ENCODE measurements around the gene CDK8. TPM values are rescaled to one million over a fixed set of nuclear protein-coding genes. Genes with fewer than 3 reads are reported as not detected.

CDK8 gene
- total RNA-seq, 2 experiments from 2014 or later = 14.1 to 15.5 TPM

GRCh38 chr13:26379831-26380230 is 125.9 kb downstream of the CDK8 start:
- Mint-ChIP-seq H3K36me3 (ENCODE audit: low read depth) (no peaks in the 10 kb centered on the region), H3K27me3 (no peaks in the 10 kb centered on the region), H3K27ac (no peak overlapping the region), H3K4me1 (peaks cover 7% of the 10 kb centered on the region), H3K4me3 (no peak overlapping the region), H3K9me3 (no peaks in the 10 kb centered on the region)
- ChIA-PET POLR2A (no interaction called here), CTCF (no interaction called here)
- no peak for DNase-seq

- Mint-ChIP-seq H3K9me3 (no peaks in the 10 kb centered on the region), H3K4me1 (peaks cover 7% of the 10 kb centered on the region), H3K27me3 (no peaks in the 10 kb centered on the region), H3K4me3 (no peak overlapping the region), H3K36me3 (ENCODE audit: low read depth) (peaks cover under 1% of the 10 kb centered on the region), H3K27ac (no peak overlapping the region)
- no peak for DNase-seq
- POLR2A ChIA-PET = no interaction called here
- CTCF ChIA-PET = interaction anchor here (0.6 kb wide), 1 partner anchor 1746 kb away, joined by 3 read pairs; no protein-coding TSS in a partner anchor
These were observed 127.0 kb downstream of the CDK8 start for GRCh38 chr13:26380930-26381329.

- ChIA-PET POLR2A (no interaction called here), CTCF (no interaction called here)
- no peaks in the 10 kb centered on the region for H3K27me3 Mint-ChIP-seq
- H3K9me3 Mint-ChIP-seq = no peaks in the 10 kb centered on the region
- H3K36me3 Mint-ChIP-seq (ENCODE audit: low read depth) = peaks cover 10% of the 10 kb centered on the region
- no peak for DNase-seq
- H3K4me1 Mint-ChIP-seq = peaks cover 7% of the 10 kb centered on the region
- no peak overlapping the region for H3K4me3 Mint-ChIP-seq
- H3K27ac Mint-ChIP-seq = no peak overlapping the region
These were observed 128.4 kb downstream of the CDK8 start for GRCh38 chr13:26382366-26382765.

GRCh38 chr13:26382835-26383234 is 128.9 kb downstream of the CDK8 start:
- ChIA-PET CTCF (no interaction called here), POLR2A (no interaction called here)
- Mint-ChIP-seq H3K27ac (no peak overlapping the region), H3K36me3 (ENCODE audit: low read depth) (peaks cover 10% of the 10 kb centered on the region), H3K4me1 (peaks cover 7% of the 10 kb centered on the region), H3K4me3 (no peak overlapping the region), H3K27me3 (no peaks in the 10 kb centered on the region), H3K9me3 (no peaks in the 10 kb centered on the region)
- DNase-seq = no peak

- ChIA-PET POLR2A (no interaction called here), CTCF (interaction anchor here (1.3 kb wide), 1 partner anchor 10 kb away, joined by 4 read pairs; no protein-coding TSS in a partner anchor)
- Mint-ChIP-seq H3K36me3 (ENCODE audit: low read depth) (peaks cover 10% of the 10 kb centered on the region), H3K27ac (no peak overlapping the region), H3K4me3 (no peak overlapping the region), H3K9me3 (no peaks in the 10 kb centered on the region), H3K27me3 (no peaks in the 10 kb centered on the region), H3K4me1 (peaks cover 7% of the 10 kb centered on the region)
- no peak for DNase-seq
These were observed 130.7 kb downstream of the CDK8 start for GRCh38 chr13:26384587-26384986.

GRCh38 chr13:26386026-26386425 is 132.1 kb downstream of the CDK8 start:
- no peak overlapping the region for H3K4me3 Mint-ChIP-seq
- H3K4me1 Mint-ChIP-seq = peaks cover 12% of the 10 kb centered on the region
- H3K27ac Mint-ChIP-seq = no peak overlapping the region
- no peaks in the 10 kb centered on the region for H3K27me3 Mint-ChIP-seq
- CTCF ChIA-PET = no interaction called here
- POLR2A ChIA-PET = no interaction called here
- DNase-seq = no peak
- H3K9me3 Mint-ChIP-seq = no peaks in the 10 kb centered on the region
- peaks cover 14% of the 10 kb centered on the region for H3K36me3 Mint-ChIP-seq (ENCODE audit: low read depth)

GRCh38 chr13:26390203-26390602 is 136.3 kb downstream of the CDK8 start:
- H3K4me3 Mint-ChIP-seq = no peak overlapping the region
- POLR2A ChIA-PET = no interaction called here

GRCh38 chr13:26400545-26400944 is 146.6 kb downstream of the CDK8 start:
- peaks cover 2% of the 10 kb centered on the region for H3K36me3 Mint-ChIP-seq (ENCODE audit: low read depth)
- no peaks in the 10 kb centered on the region for H3K27me3 Mint-ChIP-seq
- POLR2A ChIA-PET = no interaction called here
- H3K4me3 Mint-ChIP-seq = no peak overlapping the region
- no peak overlapping the region for H3K27ac Mint-ChIP-seq
- CTCF ChIA-PET = interaction anchor here (1.2 kb wide), 1 partner anchor 13 kb away, joined by 3 read pairs; no protein-coding TSS in a partner anchor
- H3K9me3 Mint-ChIP-seq = no peaks in the 10 kb centered on the region
- H3K4me1 Mint-ChIP-seq = no peaks in the 10 kb centered on the region
- no peak for DNase-seq

More at GRCh38 chr13:26390203-26390602, 136.3 kb downstream of the CDK8 start:
- Mint-ChIP-seq H3K36me3 (ENCODE audit: low read depth) (peaks cover 14% of the 10 kb centered on the region), H3K4me1 (peaks cover 10% of the 10 kb centered on the region), H3K27me3 (no peaks in the 10 kb centered on the region), H3K27ac (no peak overlapping the region), H3K9me3 (no peaks in the 10 kb centered on the region)
- CTCF ChIA-PET = interaction anchor here (1.3 kb wide), 1 partner anchor 36 kb away, joined by 3 read pairs; no protein-coding TSS in a partner anchor
- no peak for DNase-seq

GRCh38 chr13:26401069-26401468 is 147.1 kb downstream of the CDK8 start:
- no peaks in the 10 kb centered on the region for H3K27me3 Mint-ChIP-seq
- POLR2A ChIA-PET = no interaction called here
- H3K4me3 Mint-ChIP-seq = no peak overlapping the region
- no peaks in the 10 kb centered on the region for H3K9me3 Mint-ChIP-seq
- H3K4me1 Mint-ChIP-seq = no peaks in the 10 kb centered on the region
- CTCF ChIA-PET = interaction anchor here (0.5 to 1.4 kb wide), 3 partner anchors 9 to 743 kb away, joined by 3 to 4 read pairs (median 4); no protein-coding TSS in a partner anchor
- no peak for DNase-seq
- no peak overlapping the region for H3K27ac Mint-ChIP-seq
- H3K36me3 Mint-ChIP-seq (ENCODE audit: low read depth) = peaks cover 3% of the 10 kb centered on the region

- H3K9me3 Mint-ChIP-seq = no peaks in the 10 kb centered on the region
- H3K4me1 Mint-ChIP-seq = no peaks in the 10 kb centered on the region
- ChIA-PET POLR2A (no interaction called here), CTCF (interaction anchor here (0.8 to 1.4 kb wide), 2 partner anchors 9 to 24 kb away, joined by 3 to 4 read pairs; no protein-coding TSS in a partner anchor)
- no peak overlapping the region for H3K4me3 Mint-ChIP-seq
- H3K27ac Mint-ChIP-seq = no peak overlapping the region
- no peak for DNase-seq
- H3K36me3 Mint-ChIP-seq (ENCODE audit: low read depth) = peaks cover 4% of the 10 kb centered on the region
- H3K27me3 Mint-ChIP-seq = no peaks in the 10 kb centered on the region
These were observed 147.7 kb downstream of the CDK8 start for GRCh38 chr13:26401578-26402021.

- Mint-ChIP-seq H3K36me3 (ENCODE audit: low read depth) (peaks cover 3% of the 10 kb centered on the region), H3K4me1 (no peaks in the 10 kb centered on the region), H3K27ac (no peak overlapping the region), H3K9me3 (no peaks in the 10 kb centered on the region), H3K27me3 (no peaks in the 10 kb centered on the region), H3K4me3 (no peak overlapping the region)
- POLR2A ChIA-PET = no interaction called here
- no peak for DNase-seq
- CTCF ChIA-PET = no interaction called here
These were observed 152.9 kb downstream of the CDK8 start for GRCh38 chr13:26406791-26407190.

GRCh38 chr13:26411206-26411605 is 157.3 kb downstream of the CDK8 start:
- no peak overlapping the region for H3K27ac Mint-ChIP-seq
- CTCF ChIA-PET = interaction anchor here (1.5 kb wide), 1 partner anchor 10 kb away, joined by 4 read pairs; no protein-coding TSS in a partner anchor
- H3K4me1 Mint-ChIP-seq = no peaks in the 10 kb centered on the region
- H3K27me3 Mint-ChIP-seq = no peaks in the 10 kb centered on the region
- H3K4me3 Mint-ChIP-seq = no peak overlapping the region
- POLR2A ChIA-PET = interaction anchor here (0.6 kb wide), 1 partner anchor 1896 kb away, joined by 3 read pairs; no protein-coding TSS in a partner anchor
- no peaks in the 10 kb centered on the region for H3K36me3 Mint-ChIP-seq (ENCODE audit: low read depth)
- no peak for DNase-seq
- H3K9me3 Mint-ChIP-seq = no peaks in the 10 kb centered on the region

GRCh38 chr13:26412263-26412662 is 158.3 kb downstream of the CDK8 start:
- ChIA-PET POLR2A (no interaction called here), CTCF (no interaction called here)
- no peaks in the 10 kb centered on the region for H3K36me3 Mint-ChIP-seq (ENCODE audit: low read depth)
- H3K9me3 Mint-ChIP-seq = no peaks in the 10 kb centered on the region
- H3K4me3 Mint-ChIP-seq = no peak overlapping the region
- H3K27me3 Mint-ChIP-seq = no peaks in the 10 kb centered on the region
- DNase-seq = no peak
- no peaks in the 10 kb centered on the region for H3K4me1 Mint-ChIP-seq
- no peak overlapping the region for H3K27ac Mint-ChIP-seq
